Measurements from ENCODE around the gene KNDC1.

DNA sequence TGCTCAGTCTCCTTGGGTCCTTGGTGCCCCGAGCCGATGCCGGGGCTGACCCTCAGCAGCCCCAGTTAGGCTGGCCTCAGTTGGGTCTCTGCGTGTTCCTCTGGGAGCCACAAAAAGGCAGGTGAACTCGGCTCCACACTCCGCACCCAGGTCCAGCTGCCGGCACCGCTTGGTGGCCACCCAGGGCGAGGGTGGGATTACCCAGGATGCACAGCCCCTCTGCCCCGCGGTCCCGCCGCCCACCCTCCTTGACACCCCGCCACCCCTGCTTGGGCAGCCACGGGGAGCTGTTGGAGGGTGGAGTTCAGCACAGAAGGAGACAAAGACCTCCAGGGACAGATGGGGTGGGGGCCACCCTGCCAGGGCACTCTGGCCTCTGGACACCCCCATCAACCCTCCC is 95.3 kb downstream of the KNDC1 start:
- no peak for TF ChIP-seq TAF1 (IDR thresholded peaks at IDR 0.05; ENCODE audit: borderline replicate concordance, insufficient read depth, low read length)
- TF ChIP-seq SIN3A (IDR thresholded peaks at IDR 0.05; ENCODE audit: borderline replicate concordance, insufficient read depth, low read length) = no peak
- TF ChIP-seq POLR2AphosphoS5 (IDR thresholded peaks at IDR 0.05; ENCODE audit: low read depth, low read length) = no peak
- TF ChIP-seq, protein P1, sequence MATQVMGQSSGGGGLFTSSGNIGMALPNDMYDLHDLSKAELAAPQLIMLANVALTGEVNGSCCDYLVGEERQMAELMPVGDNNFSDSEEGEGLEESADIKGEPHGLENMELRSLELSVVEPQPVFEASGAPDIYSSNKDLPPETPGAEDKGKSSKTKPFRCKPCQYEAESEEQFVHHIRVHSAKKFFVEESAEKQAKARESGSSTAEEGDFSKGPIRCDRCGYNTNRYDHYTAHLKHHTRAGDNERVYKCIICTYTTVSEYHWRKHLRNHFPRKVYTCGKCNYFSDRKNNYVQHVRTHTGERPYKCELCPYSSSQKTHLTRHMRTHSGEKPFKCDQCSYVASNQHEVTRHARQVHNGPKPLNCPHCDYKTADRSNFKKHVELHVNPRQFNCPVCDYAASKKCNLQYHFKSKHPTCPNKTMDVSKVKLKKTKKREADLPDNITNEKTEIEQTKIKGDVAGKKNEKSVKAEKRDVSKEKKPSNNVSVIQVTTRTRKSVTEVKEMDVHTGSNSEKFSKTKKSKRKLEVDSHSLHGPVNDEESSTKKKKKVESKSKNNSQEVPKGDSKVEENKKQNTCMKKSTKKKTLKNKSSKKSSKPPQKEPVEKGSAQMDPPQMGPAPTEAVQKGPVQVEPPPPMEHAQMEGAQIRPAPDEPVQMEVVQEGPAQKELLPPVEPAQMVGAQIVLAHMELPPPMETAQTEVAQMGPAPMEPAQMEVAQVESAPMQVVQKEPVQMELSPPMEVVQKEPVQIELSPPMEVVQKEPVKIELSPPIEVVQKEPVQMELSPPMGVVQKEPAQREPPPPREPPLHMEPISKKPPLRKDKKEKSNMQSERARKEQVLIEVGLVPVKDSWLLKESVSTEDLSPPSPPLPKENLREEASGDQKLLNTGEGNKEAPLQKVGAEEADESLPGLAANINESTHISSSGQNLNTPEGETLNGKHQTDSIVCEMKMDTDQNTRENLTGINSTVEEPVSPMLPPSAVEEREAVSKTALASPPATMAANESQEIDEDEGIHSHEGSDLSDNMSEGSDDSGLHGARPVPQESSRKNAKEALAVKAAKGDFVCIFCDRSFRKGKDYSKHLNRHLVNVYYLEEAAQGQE (IDR thresholded peaks at IDR 0.05; ENCODE audit: insufficient read depth in 1 of 2, low read depth in 2 of 2, low read length in 2 of 2) = no peak
- TF ChIP-seq FOXP2 (optimal IDR thresholded peaks at IDR 0.05; ENCODE audit: borderline replicate concordance, extremely low read depth, extremely low read length, insufficient read depth) = no peak
